ENCODE results near the gene MPND. TPM values are rescaled to one million over a fixed set of nuclear protein-coding genes. Genes with fewer than 3 reads are reported as not detected.

Gene MPND
- total and polyA plus RNA-seq, 2 of the 13 experiments (the other 11 are each of a cell fraction or from before 2014, with no cell fraction given) = 10.8 to 15.8 TPM

- TF ChIP-seq ATRX (CRISPR knock-in tag; IDR thresholded peaks at IDR 0.05; ENCODE audit: borderline replicate concordance) (0 out of 2 replicates have a peak, but pooled peaks have one; percentile 37), ZNF713 (CRISPR knock-in tag; IDR thresholded peaks at IDR 0.05) (no peak), KLF9 (CRISPR knock-in tag; IDR thresholded peaks at IDR 0.05; ENCODE audit: low read depth) (peak; percentile 75; the same call in 1 of the 2 replicates), ZSCAN21 (CRISPR knock-in tag; IDR thresholded peaks at IDR 0.05; ENCODE audit: borderline replicate concordance) (peak; percentile 48; the same call in 1 of the 2 replicates), RORA (CRISPR knock-in tag; IDR thresholded peaks at IDR 0.05) (no peak), BCL6 (CRISPR knock-in tag; IDR thresholded peaks at IDR 0.05) (peak; percentile 49), NFIB (CRISPR knock-in tag; IDR thresholded peaks at IDR 0.05; ENCODE audit: borderline replicate concordance) (0 out of 2 replicates have a peak, but pooled peaks have one; percentile 42), JARID2 (CRISPR knock-in tag; IDR thresholded peaks at IDR 0.05; ENCODE audit: insufficient replicate concordance) (no peak), MZF1 (CRISPR knock-in tag; IDR thresholded peaks at IDR 0.05; ENCODE audit: borderline replicate concordance) (no peak), ZFP82 (CRISPR knock-in tag; IDR thresholded peaks at IDR 0.05; ENCODE audit: borderline replicate concordance) (peak; percentile 50; the same call in 1 of the 2 replicates), ZNF274 (CRISPR knock-in tag; IDR thresholded peaks at IDR 0.05) (no peak; the same call in 1 of the 2 replicates), ZNF383 (CRISPR knock-in tag; IDR thresholded peaks at IDR 0.05; ENCODE audit: borderline replicate concordance) (no peak), TGIF2 (CRISPR knock-in tag; IDR thresholded peaks at IDR 0.05) (peak; percentile 77), NR2F2 (IDR thresholded peaks at IDR 0.05; ENCODE audit: borderline replicate concordance, low read depth) (peak; percentile 39; the same call in 1 of the 2 replicates), FOXA1 (IDR thresholded peaks at IDR 0.05) (no peak), FOXA1 (CRISPR knock-in tag; IDR thresholded peaks at IDR 0.05) (no peak), ZNF556 (CRISPR knock-in tag; IDR thresholded peaks at IDR 0.05; ENCODE audit: borderline replicate concordance) (peak; percentile 35; the same call in 1 of the 2 replicates), CHD2 (IDR thresholded peaks at IDR 0.05; ENCODE audit: low read depth, low read length) (peak; percentile 51; the same call in 1 of the 2 replicates), ATAD3A (CRISPR knock-in tag; IDR thresholded peaks at IDR 0.05) (no peak), RFXAP (CRISPR knock-in tag; IDR thresholded peaks at IDR 0.05; ENCODE audit: borderline replicate concordance) (peak; percentile 97), MEIS2 (CRISPR knock-in tag; IDR thresholded peaks at IDR 0.05) (no peak), ZNF3 (CRISPR knock-in tag; IDR thresholded peaks at IDR 0.05) (no peak), EEA1 (CRISPR knock-in tag; IDR thresholded peaks at IDR 0.05; ENCODE audit: borderline replicate concordance) (0 out of 2 replicates have a peak, but pooled peaks have one; percentile 56), ZBTB38 (CRISPR knock-in tag; IDR thresholded peaks at IDR 0.05) (0 out of 2 replicates have a peak, but pooled peaks have one; percentile 41), KDM5B (CRISPR knock-in tag; IDR thresholded peaks at IDR 0.05; ENCODE audit: borderline replicate concordance) (peak; percentile 65; the same call in 1 of the 2 replicates)
- TF ChIP-seq, protein P1, sequence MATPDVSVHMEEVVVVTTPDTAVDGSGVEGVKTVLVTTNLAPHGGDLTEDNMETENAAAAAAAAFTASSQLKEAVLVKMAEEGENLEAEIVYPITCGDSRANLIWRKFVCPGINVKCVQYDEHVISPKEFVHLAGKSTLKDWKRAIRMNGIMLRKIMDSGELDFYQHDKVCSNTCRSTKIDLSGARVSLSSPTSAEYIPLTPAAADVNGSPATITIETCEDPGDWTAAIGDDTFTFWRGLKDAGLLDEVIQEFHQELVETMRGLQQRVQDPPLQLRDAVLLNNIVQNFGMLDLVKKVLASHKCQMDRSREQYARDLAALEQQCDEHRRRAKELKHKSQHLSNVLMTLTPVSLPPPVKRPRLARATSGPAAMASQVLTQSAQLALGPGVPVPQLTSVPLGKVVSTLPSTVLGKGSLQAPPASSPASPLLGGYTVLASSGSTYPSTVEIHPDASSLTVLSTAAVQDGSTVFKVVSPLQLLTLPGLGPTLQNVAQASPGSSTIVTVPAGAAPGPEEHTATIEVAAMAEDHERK (CRISPR knock-in tag; IDR thresholded peaks at IDR 0.05; ENCODE audit: low read depth) = no peak
- TF ChIP-seq, protein P2, sequence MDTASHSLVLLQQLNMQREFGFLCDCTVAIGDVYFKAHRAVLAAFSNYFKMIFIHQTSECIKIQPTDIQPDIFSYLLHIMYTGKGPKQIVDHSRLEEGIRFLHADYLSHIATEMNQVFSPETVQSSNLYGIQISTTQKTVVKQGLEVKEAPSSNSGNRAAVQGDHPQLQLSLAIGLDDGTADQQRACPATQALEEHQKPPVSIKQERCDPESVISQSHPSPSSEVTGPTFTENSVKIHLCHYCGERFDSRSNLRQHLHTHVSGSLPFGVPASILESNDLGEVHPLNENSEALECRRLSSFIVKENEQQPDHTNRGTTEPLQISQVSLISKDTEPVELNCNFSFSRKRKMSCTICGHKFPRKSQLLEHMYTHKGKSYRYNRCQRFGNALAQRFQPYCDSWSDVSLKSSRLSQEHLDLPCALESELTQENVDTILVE (CRISPR knock-in tag; IDR thresholded peaks at IDR 0.05) = 0 out of 2 replicates have a peak, but pooled peaks have one; percentile 16
- TF ChIP-seq, protein P3, sequence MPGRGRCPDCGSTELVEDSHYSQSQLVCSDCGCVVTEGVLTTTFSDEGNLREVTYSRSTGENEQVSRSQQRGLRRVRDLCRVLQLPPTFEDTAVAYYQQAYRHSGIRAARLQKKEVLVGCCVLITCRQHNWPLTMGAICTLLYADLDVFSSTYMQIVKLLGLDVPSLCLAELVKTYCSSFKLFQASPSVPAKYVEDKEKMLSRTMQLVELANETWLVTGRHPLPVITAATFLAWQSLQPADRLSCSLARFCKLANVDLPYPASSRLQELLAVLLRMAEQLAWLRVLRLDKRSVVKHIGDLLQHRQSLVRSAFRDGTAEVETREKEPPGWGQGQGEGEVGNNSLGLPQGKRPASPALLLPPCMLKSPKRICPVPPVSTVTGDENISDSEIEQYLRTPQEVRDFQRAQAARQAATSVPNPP (CRISPR knock-in tag; IDR thresholded peaks at IDR 0.05) = no peak; the same call in 1 of the 2 replicates
Measured at GRCh38 chr19:4342615-4343369, 570 bp upstream of the MPND start (continued).

Data from HepG2 (cell line).